DMS79 (cell line): ENCODE measurements around the gene ATP2B3.

Experiments
- DNase-seq: peaks from one replicate; lab custom pipeline; 2025; lab: John Stamatoyannopoulos, UW

The ATP2B3 gene

GRCh38 chrX:153517423-153517822 is at the start of gene ATP2B3:
TSS of gene ATP2B3 (plus strand) at chrX:153517642. CDS start at chrX:153536248, 18,606 bp downstream.
- no peak for DNase-seq

GRCh38 chrX:153468008-153468580 is 49.3 kb upstream of the ATP2B3 start:
- no peak for DNase-seq

- DNase-seq: no peak
These were observed 47.5 kb upstream of the ATP2B3 start for GRCh38 chrX:153469811-153470410.

- peak; percentile 66 for DNase-seq
These were observed 46.8 kb upstream of the ATP2B3 start, which contains the start of gene HAUS7 for GRCh38 chrX:153470411-153471363. TSS of gene HAUS7 (minus strand) at chrX:153470576. CDS start at chrX:153470557, 19 bp downstream.

GRCh38 chrX:153471663-153472280 is 45.7 kb upstream of the ATP2B3 start:
- DNase-seq: no peak

- no peak for DNase-seq
These were observed 44.3 kb upstream of the ATP2B3 start for GRCh38 chrX:153473126-153473525.

DNA sequence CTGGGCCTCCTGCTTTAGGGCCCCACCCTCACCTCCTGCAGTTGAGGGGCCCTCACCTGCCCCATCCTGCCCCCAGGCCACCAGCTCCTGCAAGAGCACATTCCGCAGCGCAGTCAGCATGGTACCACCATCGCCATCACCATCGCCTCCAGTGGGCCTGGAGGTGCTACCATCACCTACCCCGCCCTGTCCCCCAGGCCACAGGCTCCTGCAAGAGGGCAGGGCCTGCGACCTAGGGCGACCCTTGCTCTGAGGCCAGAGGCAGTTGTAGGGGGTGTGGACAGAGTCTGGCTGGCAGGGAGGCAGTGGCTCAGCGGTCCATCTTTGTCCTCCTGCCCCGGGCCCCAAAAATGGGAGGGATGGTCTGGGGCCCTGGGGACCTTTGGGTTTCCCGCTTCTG is 43.2 kb upstream of the ATP2B3 start:
- DNase-seq: no peak

DNA sequence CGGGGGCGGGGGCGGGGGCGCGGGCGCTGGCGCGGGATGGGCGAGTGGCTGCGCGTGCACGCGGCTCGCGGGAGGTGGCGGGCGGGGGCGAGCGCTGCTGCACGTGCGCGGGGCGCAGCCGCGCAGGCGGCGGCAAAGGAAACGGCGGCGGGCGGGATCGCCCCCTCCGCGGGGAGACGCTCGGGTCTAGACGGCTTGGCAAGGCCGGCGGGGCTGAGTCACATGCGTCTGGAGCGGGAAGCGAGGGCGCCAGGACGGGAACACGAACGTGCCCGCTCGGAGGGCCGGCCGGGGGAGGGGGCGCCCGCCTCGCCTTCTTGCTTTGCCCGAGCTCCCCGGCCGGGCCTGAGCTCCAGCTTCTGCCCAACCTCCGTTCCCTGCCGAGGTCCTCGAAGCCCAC is 42.7 kb upstream of the ATP2B3 start:
- DNase-seq: no peak

DNA sequence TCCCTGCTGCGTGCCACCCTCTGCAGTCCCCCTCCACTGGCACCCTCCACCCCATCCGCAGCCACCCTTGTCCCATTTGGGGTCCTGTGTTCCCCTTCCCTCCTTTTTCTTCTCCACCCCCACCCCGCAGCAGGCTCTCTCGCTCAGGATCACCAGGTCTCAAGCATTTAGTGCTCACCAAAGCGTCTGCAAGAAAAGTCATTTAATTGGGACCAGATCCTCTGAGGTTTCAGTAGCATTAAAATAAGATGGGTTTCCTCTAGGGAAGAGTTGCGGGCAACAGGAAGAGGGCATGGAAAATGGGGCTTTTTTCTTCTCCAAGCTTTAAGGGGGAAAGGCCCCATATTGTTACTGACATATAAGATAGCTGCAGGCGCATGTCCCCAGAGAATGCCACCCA is 42.2 kb upstream of the ATP2B3 start:
- no peak for DNase-seq

GRCh38 chrX:153475751-153476281 is 41.6 kb upstream of the ATP2B3 start:
- no peak for DNase-seq

GRCh38 chrX:153476666-153477363 is 40.6 kb upstream of the ATP2B3 start:
- DNase-seq: no peak

DNA sequence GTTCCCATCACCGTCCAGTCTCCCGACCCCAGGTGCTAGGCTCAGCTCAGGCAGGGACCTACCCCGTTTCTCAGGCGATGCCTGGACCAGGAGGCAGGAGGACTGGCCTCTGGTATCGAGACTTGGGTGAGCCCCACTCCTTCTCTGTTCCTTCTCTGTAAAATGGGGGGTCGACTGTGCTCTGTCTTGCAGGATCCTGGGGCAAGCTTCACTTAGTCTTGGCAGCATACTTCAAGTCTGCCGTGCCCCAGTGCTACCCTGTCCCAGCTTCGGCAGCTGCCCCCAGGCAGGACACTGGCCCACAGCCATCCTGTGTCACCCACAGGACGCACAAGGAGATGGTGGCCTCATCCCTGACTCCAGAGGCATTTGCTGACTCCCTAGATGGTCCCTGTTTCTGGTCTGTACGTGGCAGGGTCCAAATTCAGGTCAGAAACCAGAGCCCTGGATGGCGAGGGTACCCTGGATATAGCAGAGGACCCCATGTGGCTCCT is 40.0 kb upstream of the ATP2B3 start:
- no peak for DNase-seq

DNA sequence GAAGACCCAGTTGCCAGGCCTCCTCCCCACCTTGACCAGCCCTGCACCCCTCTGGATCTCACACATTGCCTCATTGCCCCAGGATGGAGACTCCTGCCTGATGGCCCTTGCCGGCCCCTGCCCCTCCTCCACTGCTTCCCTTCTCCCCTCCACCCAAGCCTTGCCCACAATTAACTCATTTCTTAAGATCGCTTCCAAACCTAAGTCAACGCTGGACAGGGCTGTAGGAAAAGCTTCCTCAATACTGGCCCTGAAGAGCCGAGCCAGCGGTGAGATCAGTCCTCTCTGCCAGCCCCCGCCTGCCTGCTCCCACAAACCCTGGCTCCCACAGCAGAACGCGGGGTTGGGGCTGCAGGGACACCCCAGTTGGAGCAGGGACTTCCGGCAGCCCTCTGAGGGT is 39.5 kb upstream of the ATP2B3 start:
- no peak for DNase-seq

GRCh38 chrX:153478746-153479145 is 38.7 kb upstream of the ATP2B3 start:
- DNase-seq: no peak

DNA sequence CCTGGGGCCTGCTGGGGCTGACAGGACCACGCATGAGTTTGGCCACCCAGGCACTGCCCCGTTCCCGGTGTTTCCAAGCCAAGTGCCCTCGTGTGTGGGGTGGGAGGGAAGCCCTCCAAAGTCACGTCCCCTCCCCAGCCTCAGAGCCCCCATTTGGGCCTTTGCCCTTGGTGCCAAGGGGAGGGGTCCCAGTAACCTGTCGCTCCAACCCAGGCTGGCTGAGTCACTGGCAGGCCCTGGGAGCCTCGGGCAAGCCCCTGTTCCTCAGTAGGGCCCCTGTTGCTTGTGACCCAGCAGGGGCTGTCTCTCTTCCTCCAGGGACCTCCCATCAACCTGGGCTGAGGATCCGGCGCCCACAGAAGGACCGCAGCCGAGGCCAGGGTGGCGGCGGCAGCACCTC is 36.4 kb upstream of the ATP2B3 start:
- DNase-seq: no peak

GRCh38 chrX:153482376-153483015 is 34.9 kb upstream of the ATP2B3 start:
- DNase-seq: no peak

DNA sequence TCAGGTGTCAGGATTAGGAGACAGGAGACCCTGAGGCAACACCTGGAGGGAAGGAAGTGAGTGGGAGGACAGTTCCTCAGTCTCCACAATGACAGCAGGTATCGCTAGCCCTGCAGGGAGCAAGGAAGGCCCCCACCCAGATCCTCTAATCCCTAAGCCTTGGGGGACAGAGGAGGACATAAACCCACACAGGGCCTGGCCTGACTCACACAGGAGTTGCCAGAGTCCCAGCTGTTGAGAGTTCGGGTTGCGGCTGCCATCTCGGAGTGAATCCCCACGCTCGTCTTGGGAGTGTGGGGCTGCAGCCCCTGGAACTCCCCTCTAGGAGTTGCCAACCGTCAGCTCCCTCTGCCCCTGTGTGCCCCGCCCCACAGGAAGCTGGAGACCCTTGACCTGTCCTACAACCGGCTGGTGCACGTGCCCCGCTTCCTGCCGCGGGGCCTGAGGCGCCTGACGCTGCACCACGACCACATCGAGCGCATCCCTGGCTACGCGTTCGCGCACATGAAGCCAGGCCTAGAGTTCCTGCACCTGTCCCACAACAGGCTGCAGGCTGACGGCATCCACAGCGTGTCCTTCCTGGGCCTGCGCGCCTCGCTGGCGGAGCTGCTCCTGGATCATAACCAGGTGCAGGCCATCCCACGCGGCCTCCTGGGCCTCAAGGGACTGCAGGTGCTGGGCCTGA is 31.9 kb upstream of the ATP2B3 start:
- no peak for DNase-seq

DNA sequence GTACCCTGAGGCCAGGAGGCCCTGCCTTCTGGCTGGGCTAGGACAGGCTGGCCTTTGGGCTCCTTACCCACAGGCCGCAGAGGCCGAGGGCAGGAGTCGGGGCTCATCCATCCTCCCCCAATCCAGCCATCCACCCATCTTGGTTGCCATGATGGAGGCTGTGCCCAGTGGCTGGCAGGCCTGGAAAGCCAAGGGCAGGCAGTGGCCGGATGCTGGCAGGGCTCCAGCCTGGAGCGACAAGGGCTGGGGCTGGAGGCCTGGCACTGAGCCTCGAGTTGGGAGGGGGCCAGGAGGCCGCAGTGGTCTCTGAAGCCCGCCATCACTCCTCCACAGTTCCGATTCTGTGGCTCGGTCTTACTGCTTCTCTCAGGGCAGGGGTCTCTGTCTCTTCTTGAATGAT is 31.3 kb upstream of the ATP2B3 start:
- no peak for DNase-seq

- DNase-seq: no peak
These were observed 29.8 kb upstream of the ATP2B3 start for GRCh38 chrX:153487590-153488071.
